Stimulated activated memory B cell treated with anti-CD40 and anti-IgM and Interleukin-4, amounts not matched to agents 10 μg/mL and 1 μg/mL and 100 μg/mL, for 72 hours (primary cell): ENCODE results near the gene AQP2.

Source experiments
- ATAC-seq: fragments of 150-1000 bp; cut with Tn5 transposase; 2 replicates; pipeline ENCODE4 v1.10.0; 2021
- H3K27ac Mint-ChIP-seq: one replicate; pipeline ENCODE4 v1.8.0; 2022; ENCODE audit warnings: mild to moderate bottlenecking, mixed read lengths
- H3K27me3 Mint-ChIP-seq: one replicate; pipeline ENCODE4 v1.8.0; 2022; ENCODE audit warnings: mixed read lengths
- H3K36me3 Mint-ChIP-seq: one replicate; pipeline ENCODE4 v1.8.0; 2022; ENCODE audit warnings: mixed read lengths
- H3K4me1 Mint-ChIP-seq: one replicate; pipeline ENCODE4 v1.8.0; 2022; ENCODE audit warnings: mixed read lengths
- H3K4me3 Mint-ChIP-seq: one replicate; pipeline ENCODE4 v1.8.0; 2022; ENCODE audit warnings: mild to moderate bottlenecking, moderate library complexity, mixed read lengths
- H3K9me3 Mint-ChIP-seq: one replicate; pipeline ENCODE4 v1.8.0; 2022; ENCODE audit warnings: mixed read lengths

The AQP2 gene, protein sequence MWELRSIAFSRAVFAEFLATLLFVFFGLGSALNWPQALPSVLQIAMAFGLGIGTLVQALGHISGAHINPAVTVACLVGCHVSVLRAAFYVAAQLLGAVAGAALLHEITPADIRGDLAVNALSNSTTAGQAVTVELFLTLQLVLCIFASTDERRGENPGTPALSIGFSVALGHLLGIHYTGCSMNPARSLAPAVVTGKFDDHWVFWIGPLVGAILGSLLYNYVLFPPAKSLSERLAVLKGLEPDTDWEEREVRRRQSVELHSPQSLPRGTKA

DNA sequence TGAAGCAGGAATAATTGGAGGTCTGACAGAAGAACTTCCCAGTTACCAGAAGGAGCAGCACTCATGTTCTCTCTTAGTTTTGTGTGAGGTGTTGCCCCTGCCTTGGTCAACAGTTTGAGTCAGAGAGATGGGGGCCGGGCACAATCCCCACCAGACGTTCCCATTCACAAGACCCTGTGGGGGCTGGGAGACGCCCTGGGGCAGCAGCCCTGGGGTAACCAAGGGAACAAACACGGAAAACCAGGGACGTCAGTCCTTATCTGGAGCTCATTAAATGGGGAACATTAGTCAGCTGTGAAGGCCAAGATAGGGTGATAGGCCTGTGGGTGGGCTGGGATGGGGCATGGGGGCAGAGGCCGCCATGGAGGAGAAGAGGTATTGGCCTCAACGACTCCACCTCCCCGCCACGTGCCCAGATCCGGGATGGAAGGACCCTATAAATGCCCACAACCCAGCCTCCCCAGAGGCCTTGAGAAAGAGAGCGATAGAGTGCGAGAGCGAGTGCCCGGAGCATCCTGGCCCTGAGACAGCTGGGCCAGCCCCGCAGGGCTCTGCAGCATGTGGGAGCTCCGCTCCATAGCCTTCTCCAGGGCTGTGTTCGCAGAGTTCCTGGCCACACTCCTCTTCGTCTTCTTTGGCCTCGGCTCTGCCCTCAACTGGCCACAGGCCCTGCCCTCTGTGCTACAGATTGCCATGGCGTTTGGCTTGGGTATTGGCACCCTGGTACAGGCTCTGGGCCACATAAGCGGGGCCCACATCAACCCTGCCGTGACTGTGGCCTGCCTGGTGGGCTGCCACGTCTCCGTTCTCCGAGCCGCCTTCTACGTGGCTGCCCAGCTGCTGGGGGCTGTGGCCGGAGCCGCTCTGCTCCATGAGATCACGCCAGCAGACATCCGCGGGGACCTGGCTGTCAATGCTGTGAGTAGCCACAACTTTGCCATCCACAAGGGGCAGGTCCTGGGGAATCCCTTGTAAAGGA, at the start of gene AQP2:
Gene AQP2 (plus strand): TSS at position 465 of the 979 bp plus-strand sequence. CDS start 94 bp downstream, at position 559.
- Mint-ChIP-seq H3K9me3 (no peaks in the 10 kb centered on the region), H3K4me1 (peaks cover 14% of the 10 kb centered on the region), H3K27me3 (peaks cover 70% of the 10 kb centered on the region), H3K36me3 (no peaks in the 10 kb centered on the region), H3K27ac (no peak within 1 kb of the TSS), H3K4me3 (no peak within 1 kb of the TSS)
- no peak for ATAC-seq

DNA sequence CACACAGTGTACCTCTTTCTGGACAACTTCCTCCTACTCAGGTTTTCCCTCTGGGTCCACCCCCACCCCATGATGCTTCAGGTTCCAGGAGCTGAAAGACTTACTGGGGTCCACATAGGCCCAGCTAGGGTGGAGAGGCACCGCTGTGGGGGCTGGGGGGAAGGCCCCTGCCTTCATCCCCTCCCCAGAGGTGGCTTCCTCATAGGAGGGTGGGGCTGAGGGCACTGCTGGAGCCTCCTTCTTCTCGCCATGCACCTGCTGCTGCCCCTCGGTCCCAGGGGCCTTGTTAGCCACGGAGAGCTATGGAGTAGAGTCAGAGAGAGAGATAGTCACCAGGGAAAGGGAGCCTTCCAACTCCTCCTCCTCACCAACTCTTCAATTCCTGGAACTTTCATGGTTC, 49.5 kb upstream of the AQP2 start:
- H3K27me3 Mint-ChIP-seq, result peaks cover 70% of the 10 kb centered on the region
- H3K36me3 Mint-ChIP-seq, result no peaks in the 10 kb centered on the region

GRCh38 chr12:49901986-49902385, 48.6 kb upstream of the AQP2 start:
- H3K27me3 Mint-ChIP-seq, result peaks cover 74% of the 10 kb centered on the region
- no peaks in the 10 kb centered on the region for H3K36me3 Mint-ChIP-seq
- ATAC-seq, result no peak
- H3K27ac Mint-ChIP-seq, result no peak overlapping the region
- H3K4me3 Mint-ChIP-seq, result no peak overlapping the region
- H3K4me1 Mint-ChIP-seq, result peaks cover 10% of the 10 kb centered on the region
- H3K9me3 Mint-ChIP-seq, result no peaks in the 10 kb centered on the region

More for the DNA sequence above, 49.5 kb upstream of the AQP2 start:
- H3K4me3 Mint-ChIP-seq, result no peak overlapping the region
- ATAC-seq, result no peak
- peaks cover 10% of the 10 kb centered on the region for H3K4me1 Mint-ChIP-seq
- no peak overlapping the region for H3K27ac Mint-ChIP-seq
- no peaks in the 10 kb centered on the region for H3K9me3 Mint-ChIP-seq

DNA sequence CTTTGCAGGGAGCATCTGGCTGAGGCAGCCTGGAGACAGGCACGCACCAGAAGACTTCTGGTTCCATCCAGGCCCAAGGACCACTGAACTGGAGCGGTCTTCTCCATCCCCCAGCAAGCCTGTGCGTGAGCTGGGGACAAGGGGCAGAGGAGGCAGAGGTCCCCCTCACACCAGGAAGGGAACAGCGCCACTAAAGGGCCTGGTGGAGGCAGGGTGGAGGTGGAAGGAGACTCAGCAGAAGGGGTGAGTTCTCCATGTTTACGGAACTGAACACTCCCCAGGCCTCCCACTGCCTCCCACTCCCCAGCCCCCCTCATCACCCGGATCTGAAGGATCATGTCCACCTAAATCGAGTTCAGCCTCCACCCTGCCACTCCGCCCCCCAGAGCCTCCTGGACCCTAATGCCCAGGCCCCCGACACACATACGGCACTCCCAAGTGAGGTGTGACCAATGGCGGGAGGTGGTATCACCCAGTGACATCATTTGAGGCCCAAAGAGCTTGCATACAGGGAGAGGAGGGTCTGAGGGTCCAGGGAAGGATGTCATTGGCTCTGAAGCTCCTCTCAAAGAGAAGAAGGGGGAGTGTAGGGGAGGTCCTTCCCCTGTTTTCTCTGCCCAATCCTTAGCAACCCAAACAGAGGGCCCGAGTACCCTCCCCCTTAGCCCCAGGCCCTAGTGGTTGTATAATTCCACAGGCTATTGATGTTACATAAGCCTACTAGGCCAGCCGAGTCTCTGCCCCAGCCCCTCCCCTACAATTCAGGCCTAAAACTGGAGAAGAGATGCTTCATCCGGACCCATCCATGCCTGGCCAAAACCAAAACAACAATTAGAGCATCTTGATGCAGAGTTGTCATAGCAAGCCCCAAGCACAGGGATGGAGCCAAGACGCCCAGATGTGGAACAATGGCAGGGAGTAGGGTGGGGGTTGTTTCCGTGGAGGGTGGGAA, 47.9 kb upstream of the AQP2 start:
- Mint-ChIP-seq H3K4me3 (no peak overlapping the region), H3K36me3 (no peaks in the 10 kb centered on the region), H3K9me3 (no peaks in the 10 kb centered on the region), H3K27ac (no peak overlapping the region), H3K4me1 (peaks cover 10% of the 10 kb centered on the region), H3K27me3 (peaks cover 76% of the 10 kb centered on the region)
- ATAC-seq, result no peak

GRCh38 chr12:49903351-49903699, 47.2 kb upstream of the AQP2 start:
- H3K4me1 Mint-ChIP-seq, result peaks cover 10% of the 10 kb centered on the region
- H3K4me3 Mint-ChIP-seq, result peak overlapping the region; percentile 14
- H3K36me3 Mint-ChIP-seq, result no peaks in the 10 kb centered on the region
- H3K27me3 Mint-ChIP-seq, result peaks cover 71% of the 10 kb centered on the region
- no peak overlapping the region for H3K27ac Mint-ChIP-seq
- H3K9me3 Mint-ChIP-seq, result no peaks in the 10 kb centered on the region
- no peak for ATAC-seq

GRCh38 chr12:49903700-49904423, 46.7 kb upstream of the AQP2 start, which contains the start of gene FAIM2:
TSS of gene FAIM2 (minus strand) at chr12:49903900. CDS start at chr12:49903792, 108 bp downstream.
- peaks cover 70% of the 10 kb centered on the region for H3K27me3 Mint-ChIP-seq

DNA sequence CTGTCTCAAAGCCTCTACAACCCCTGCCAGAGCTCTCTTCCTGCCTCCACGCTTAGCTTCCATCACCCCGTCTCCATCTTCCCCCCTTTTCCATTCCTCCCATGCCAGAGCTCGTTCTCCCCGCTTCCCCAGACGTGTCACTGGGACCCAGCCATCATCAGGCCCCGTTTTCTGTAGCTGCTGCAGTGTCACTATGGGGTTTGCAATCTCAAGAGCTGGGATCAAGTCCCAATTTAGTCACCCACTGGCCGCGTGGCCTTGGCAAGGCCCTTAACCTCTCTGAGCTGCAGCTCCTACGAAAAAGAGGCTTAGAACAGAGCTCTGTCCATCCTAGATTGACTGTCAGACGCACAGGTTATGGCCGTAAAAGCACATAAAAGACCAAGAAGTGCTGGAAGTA, 45.9 kb upstream of the AQP2 start:
- H3K27ac Mint-ChIP-seq, result no peak overlapping the region
- H3K27me3 Mint-ChIP-seq, result peaks cover 70% of the 10 kb centered on the region
- H3K4me1 Mint-ChIP-seq, result peaks cover 10% of the 10 kb centered on the region
- ATAC-seq, result no peak
- H3K36me3 Mint-ChIP-seq, result no peaks in the 10 kb centered on the region
- H3K4me3 Mint-ChIP-seq, result peak overlapping the region; percentile 66
- no peaks in the 10 kb centered on the region for H3K9me3 Mint-ChIP-seq

More at GRCh38 chr12:49903700-49904423, 46.7 kb upstream of the AQP2 start, which contains the start of gene FAIM2:
- Mint-ChIP-seq H3K4me1 (peaks cover 10% of the 10 kb centered on the region), H3K27ac (no peak within 1 kb of the TSS), H3K4me3 (peak within 1 kb of the TSS; percentile 66), H3K9me3 (no peaks in the 10 kb centered on the region), H3K36me3 (no peaks in the 10 kb centered on the region)
- peak; percentile 50 for ATAC-seq

GRCh38 chr12:49905718-49906314, 44.7 kb upstream of the AQP2 start:
- Mint-ChIP-seq H3K36me3 (no peaks in the 10 kb centered on the region), H3K9me3 (no peaks in the 10 kb centered on the region), H3K27ac (no peak overlapping the region), H3K27me3 (peaks cover 63% of the 10 kb centered on the region), H3K4me3 (no peak overlapping the region), H3K4me1 (peaks cover 10% of the 10 kb centered on the region)
- ATAC-seq, result no peak

DNA sequence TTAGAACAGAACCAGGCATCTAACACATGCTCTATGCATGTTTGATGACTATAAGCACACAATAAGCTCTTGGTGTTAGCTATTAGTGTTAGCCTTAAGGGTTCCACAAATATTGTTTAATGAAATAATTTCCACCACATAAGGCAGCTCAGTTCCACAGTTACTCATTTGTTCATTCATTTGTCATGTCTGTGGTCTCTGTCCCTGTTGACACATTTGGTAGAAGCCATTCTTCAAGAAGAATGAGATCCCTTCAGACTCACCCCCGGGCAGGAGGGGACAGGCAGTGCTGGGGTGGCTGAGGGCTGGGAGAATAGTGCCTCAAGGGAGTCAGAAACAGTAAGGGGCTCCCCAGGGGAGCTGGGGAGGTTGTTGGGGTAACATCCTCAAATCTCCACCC, 43.2 kb upstream of the AQP2 start:
- ATAC-seq, result no peak

DNA sequence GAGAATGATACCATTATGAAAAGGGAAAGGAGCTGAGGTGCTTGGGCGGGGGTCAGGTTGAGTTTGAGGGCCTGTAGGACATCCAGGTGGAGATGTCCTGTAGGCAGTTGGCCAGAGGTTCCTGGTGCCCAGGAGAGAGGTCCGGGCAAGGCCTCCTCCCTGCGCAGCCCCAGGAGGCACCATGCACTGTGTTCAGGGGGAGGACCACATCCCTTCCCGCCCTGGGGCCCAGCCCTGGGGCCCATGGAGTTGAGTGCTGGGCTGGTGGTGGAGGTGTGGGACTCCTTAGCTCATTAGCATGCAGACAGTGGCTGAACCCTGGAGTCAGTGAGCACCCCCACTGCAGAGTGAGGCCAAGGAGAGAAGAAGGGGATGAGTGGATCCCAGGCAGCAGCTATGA, 41.2 kb upstream of the AQP2 start:
- H3K4me3 Mint-ChIP-seq, result no peak overlapping the region
- H3K27ac Mint-ChIP-seq, result no peak overlapping the region
- H3K4me1 Mint-ChIP-seq, result peaks cover 5% of the 10 kb centered on the region
- H3K9me3 Mint-ChIP-seq, result no peaks in the 10 kb centered on the region
- H3K27me3 Mint-ChIP-seq, result peaks cover 78% of the 10 kb centered on the region
- ATAC-seq, result no peak
- H3K36me3 Mint-ChIP-seq, result no peaks in the 10 kb centered on the region

More for the DNA sequence above, 43.2 kb upstream of the AQP2 start:
- H3K27ac Mint-ChIP-seq, result no peak overlapping the region
- peaks cover 10% of the 10 kb centered on the region for H3K4me1 Mint-ChIP-seq
- H3K36me3 Mint-ChIP-seq, result no peaks in the 10 kb centered on the region
- H3K9me3 Mint-ChIP-seq, result no peaks in the 10 kb centered on the region
- peaks cover 64% of the 10 kb centered on the region for H3K27me3 Mint-ChIP-seq
- no peak overlapping the region for H3K4me3 Mint-ChIP-seq

GRCh38 chr12:49909826-49910225, 40.7 kb upstream of the AQP2 start:
- Mint-ChIP-seq H3K27ac (no peak overlapping the region), H3K4me3 (no peak overlapping the region), H3K27me3 (peaks cover 78% of the 10 kb centered on the region), H3K36me3 (no peaks in the 10 kb centered on the region), H3K4me1 (peaks cover under 1% of the 10 kb centered on the region), H3K9me3 (no peaks in the 10 kb centered on the region)
- no peak for ATAC-seq

DNA sequence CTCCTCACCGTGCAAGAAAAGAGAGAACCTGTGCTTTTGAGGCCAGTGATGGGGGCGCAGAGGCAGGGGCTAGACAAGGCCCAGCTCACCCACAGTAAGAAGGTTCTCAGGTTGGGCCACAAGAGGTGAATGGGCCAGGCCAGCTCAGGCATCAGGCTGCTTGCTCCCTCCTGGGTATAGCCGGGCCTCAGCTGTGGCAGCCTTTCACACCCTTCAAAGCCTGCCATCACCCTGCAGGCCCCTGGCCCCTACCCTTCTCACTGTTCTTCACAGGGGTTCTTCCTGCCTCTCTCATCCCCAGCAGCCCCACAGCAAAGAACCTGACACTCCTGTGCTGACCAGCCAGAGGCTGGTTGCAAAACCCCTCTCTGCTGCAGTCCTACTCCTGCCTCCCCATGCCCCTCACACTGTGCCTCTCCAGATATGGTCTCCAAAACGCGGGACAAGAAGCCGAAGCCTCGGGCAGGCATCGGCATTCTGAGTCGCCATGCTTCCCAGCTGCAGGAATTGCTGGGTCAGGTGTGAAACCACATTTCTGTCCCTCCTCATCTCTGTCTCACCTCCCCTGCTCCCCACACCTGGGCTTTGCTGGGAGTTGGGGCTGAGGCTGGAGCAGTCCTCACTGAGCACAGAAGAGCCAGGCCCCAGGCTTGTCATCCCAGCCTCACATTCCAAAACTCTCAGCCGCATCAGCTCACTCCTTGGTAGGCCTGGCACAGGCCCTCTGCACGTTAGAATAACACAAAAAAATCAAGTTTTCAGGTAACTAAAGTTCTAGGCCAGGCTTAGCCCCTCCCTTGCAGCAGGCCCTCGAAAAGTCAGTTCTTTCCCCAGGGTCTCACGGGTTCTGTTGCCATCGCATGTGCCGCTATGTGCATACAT, 40.0 kb upstream of the AQP2 start:
- Mint-ChIP-seq H3K27me3 (peaks cover 72% of the 10 kb centered on the region), H3K27ac (no peak overlapping the region), H3K4me1 (no peaks in the 10 kb centered on the region), H3K9me3 (no peaks in the 10 kb centered on the region), H3K36me3 (no peaks in the 10 kb centered on the region), H3K4me3 (no peak overlapping the region)
- ATAC-seq, result no peak

DNA sequence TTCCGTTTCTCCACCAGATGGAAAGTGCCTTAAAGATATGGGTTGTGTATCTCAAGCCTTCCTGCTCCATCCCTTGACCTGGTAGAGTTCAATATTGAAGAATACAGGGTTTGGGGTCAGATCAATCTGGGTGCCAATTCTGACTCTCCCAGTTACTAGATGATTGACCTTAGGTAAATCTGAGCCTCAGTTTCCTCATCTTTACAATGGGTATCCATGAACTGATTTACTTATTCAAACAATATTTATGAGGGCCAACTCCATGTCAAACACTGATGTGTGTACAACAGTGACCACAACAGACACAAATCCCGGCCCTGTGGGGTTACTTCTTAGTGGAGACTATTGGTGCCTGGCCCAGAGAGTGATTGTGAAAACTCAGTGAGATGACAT, 39.3 kb upstream of the AQP2 start:
- no peaks in the 10 kb centered on the region for H3K9me3 Mint-ChIP-seq
- H3K27me3 Mint-ChIP-seq, result peaks cover 72% of the 10 kb centered on the region
- H3K36me3 Mint-ChIP-seq, result no peaks in the 10 kb centered on the region
- ATAC-seq, result no peak
- no peaks in the 10 kb centered on the region for H3K4me1 Mint-ChIP-seq
- H3K27ac Mint-ChIP-seq, result no peak overlapping the region
- no peak overlapping the region for H3K4me3 Mint-ChIP-seq
